GM18909 (cell line): ENCODE measurements around the gene NAPEPLD.
A peak's percentile ranks its signal among the peaks of the same experiment; 100 is the strongest.
"Not testable (repeated sequence)": the region's sequence is repeated elsewhere in the genome, so short reads cannot be mapped to it uniquely, and the experiment has no call there.

Experiments used
- ATAC-seq: cut with Tn5 transposase; IDR thresholded peaks from one replicate; pipeline ENCODE4 v1.9.1; 2021; ENCODE audit warnings: mild to moderate bottlenecking; ENCODE audit not compliant: unreplicated experiment, poor library complexity

The NAPEPLD gene

DNA sequence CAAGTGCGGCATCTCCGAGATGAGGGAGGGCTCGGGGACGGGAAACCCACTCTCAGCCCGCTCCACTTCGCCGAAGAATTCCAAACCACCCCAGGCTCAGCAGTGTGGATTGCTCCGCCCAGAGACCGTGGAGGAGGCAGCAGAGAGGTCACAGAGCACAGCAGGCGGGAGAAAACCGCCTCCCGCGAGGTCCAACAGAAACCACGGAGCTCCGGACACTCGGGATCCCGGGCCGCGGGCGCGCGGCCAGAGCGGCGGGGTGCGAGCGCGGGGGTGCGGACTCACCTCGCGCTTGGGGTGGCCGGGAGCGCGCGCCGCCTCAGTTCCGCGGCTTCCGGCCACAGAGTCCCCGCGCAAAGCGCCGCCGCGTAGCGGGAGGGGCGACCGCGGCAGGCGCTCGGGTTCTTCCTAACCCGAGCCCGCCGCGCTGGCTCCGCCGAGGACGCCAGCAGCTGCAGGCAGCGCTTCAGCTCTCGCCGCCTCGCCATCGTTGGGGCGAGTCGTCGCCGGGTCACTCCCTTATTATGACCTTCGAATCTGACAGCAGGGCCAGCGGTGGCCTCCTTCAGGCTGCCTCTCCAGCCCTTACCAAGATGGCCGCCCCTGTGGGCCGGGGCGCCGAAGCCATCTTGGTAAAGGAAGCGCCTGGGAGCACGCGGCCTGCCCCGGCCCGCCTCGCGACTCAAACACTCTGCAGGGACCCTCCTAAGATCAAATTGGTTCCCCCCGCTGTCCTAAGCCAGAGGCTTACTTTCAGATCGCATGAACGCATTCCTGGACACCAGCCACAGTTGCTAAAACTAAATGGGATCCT is at the start of gene NAPEPLD:
TSS of gene NAPEPLD (minus strand) at position 106 of the 814 bp plus-strand sequence. CDS start 20,323 bp downstream, outside the sequence.
- ATAC-seq: peak; percentile 88

DNA sequence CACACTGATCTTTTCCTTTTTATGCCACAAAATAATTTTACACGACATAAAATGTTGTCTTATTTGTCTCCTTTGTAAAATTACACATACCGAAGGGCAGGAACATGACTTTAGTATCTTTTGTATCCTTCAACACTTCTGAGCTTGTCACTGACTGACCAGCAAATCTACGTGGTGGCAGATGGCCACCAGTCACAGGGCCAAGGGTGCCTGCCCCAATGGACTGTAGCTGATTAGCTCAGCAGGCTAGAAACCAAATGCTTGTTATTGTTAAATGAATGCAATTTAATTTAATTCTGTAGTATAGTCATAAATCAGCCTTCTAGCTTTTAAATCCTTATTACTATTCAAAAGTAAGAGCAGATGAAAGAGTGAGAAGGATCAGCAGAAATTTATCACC is 49.2 kb upstream of the NAPEPLD start:
- ATAC-seq: not testable (repeated sequence)

DNA sequence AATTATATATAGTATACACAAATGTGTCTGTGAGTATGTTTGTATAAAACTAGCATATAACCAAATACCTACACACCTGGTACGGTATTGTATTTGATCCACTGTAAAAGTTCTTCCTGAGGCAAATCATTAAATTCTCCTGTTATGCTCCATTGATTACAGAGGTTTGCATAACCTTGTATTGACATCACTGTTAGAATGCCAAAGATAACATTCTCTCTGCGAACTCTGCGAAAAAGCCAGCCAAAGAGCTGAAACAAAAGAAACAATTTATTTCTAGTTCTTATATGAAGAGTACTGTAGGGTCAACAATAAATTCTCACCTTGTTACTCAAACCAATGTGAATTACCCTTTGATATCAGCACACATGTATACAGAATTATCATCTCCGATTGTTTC is 46.5 kb upstream of the NAPEPLD start:
- not testable (repeated sequence) for ATAC-seq

DNA sequence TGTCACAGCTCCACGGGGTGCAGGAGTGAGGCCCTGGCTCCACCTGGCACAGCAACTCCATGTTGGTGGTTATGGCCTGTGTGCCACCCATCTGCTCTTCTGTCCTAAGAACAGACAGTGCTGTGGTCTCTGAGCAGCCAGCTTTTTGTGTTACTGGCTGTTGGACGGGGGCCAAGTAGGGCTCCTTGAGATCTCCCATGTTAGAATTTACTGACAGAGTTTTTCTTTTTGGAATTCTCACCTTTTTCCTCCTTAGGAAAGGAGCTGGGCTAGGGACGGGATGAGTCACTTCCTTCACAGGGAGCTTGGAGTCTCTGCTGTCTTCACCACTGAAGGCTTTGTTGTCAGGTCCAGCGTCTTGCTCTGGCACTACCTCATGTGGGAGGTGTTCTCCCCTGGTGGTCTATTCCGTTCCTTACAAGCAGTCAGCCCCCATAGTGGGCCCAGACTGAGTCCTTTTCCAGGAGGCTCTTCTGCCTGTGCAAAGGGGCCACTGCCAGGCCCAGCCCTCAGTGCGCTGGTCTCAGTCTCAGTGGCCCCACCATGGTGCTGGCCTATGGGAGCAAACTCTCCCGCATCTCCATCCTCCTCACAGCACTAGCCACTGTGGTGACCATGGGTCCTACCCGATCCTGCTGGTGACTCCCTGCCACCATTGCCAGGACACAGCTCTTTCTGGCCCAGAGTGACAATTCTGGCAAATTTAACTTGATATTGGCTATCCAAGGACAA is 23.7 kb upstream of the NAPEPLD start:
- ATAC-seq: not testable (repeated sequence)

DNA sequence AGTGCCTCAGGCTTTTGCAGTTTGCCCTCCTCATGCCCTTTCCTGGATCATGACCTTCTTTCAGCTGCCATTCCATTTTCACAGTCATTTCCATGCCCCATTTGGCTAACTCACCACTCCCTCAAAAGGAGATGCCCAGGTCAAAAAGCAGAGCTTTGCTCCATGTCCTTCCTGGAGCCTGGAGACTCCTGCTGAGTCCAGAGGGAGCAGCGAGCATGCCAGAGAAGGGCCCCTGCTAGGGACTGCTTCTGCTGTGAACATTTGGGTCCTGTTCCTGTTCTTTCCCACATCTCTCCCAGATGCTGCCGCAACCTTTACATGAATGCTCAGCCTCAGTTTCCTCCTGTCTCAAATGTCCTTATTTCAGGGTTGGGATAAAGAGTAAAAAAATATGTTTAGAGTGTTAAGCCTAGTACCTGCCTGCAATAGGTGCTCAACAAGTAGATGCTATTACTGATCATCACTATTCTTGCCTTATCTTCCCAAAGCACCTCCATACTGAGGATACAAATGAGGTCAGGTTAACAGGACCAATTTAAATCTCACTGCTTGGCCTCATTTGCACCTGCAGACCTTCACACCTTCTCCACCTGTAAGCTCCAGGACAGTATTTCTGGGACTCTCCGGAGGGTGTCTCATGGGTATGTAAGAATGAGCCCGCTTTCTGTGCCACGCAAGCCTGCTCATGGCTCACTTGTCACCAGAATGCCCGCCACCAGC is 23.0 kb upstream of the NAPEPLD start:
- not testable (repeated sequence) for ATAC-seq

DNA sequence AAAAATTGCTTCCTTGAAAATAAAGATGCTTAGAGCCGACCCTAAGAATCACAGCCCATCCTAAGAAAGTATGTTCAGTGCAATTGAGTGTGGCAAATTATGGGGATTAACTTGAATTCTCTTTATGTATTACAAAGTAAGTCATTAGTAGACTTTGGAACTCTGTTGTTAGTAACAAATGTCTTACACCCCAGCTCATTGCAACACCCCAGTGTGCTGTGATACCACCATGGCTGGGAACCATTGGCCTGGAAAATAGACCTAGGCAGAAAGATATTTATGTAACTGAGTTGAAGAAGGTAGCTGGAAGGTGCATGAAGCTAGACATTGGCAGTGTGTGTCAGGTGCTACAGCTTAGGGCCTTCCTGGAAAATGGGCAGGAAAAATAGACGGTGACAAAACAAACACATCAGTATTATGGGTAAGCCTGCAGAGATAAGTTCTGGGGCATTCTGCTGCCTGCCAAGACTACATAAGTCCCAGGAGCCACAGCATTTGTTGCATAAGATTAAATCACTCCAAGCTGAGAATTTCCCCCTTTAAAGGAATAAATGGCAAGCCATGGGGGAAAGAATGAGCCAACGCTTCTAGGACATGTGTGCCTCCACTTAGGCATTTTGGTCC is 18.1 kb upstream of the NAPEPLD start:
- ATAC-seq: not testable (repeated sequence)

DNA sequence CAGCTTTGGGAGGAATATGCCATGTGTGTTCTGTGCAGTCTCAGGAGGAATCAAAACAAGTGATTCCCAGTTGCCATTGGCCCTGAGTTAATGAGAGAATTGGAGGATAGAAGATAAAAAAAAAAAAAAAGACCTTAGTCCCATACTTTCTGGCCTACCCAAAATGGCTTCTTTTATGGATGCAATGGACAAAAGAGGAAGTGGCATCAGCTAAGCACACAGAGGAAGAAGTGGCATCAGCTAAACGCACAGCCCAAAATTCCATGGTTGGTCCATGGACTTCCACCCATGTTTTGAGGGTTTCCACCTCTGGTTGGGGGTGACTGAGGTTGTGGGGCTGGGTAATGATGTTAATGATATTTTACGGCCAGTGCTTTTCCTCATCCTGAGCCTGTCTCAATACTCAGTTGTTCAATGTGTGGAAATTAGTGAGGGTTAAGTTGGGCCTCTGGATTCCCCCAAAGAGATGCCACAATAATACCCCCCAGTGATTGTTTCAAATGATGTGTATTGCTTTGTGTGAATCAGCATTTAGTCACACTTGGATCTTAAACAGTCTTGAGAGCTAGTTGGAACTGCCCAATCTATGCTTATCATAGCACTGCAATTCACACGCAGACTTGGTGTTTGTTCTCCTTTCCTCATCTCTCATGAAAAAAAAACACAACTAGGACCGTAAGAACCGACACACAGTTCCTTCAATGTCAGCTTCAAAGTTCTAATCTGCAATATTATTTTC is 14.4 kb upstream of the NAPEPLD start:
- not testable (repeated sequence) for ATAC-seq

DNA sequence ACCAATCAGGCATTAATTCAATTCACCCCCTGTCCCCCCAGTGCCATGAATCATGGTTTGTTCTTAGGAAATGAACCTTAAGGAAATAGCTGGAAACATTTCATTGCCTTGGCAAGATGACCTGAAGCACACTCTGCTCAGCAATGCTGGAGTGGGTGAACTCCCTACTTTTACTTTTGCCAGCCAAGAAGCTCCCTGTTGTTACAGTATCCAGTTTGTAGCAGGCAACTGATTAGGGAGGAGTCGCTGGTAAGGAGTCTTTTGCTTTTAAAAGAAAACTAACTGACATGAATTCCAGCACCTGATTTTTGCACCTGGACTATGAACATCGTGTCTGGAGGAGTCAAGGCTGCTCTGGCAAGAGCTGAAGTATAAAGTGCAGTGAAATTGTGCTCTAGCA is 13.7 kb upstream of the NAPEPLD start:
- ATAC-seq: not testable (repeated sequence)

DNA sequence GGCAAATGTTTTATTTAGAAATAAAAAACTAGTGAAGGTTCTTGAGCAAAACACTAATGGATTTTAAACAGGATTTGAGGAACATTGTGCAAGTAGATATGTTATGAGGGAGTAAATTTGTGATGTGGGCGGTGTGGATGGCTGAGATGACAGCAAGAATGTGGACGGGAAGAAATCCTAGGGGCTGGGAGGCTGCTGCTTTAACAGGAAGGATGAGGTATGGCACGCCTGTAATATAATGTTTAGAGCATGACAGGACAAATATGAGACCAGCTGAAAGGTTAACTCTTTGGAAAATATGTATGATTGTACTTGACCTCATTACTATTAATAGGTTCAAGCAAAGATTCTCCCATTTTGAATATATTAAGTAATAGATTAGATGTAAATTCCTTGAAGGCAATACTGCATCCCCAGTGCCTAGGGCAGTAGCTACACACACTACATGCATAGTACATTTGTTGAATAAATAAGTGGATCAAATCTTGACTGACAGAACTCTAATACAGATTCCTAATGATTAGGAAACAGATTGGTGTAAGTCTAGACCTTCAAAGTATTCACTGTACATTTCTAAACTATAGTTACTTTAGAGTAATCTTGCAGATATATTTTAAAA is 13.2 kb upstream of the NAPEPLD start:
- not testable (repeated sequence) for ATAC-seq

DNA sequence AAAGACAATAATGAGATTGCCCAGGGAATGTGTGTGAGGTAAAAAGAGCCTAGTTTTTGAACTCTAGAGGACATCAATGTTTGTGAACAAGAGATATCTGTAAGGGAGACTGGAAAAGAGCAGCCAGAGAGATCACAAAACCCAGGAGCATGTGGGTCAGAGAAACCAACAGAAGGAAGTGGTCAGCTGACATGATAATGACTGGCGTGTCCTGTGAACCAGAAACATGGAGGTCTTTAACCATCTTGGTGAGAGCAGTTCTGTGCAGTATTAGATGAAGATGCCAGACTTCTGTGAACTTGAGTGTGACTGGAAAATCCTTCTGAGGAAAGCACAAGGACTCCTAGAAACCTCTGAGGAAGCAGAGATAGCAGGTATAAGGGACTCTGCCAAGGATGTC is 10.2 kb upstream of the NAPEPLD start:
- not testable (repeated sequence) for ATAC-seq

DNA sequence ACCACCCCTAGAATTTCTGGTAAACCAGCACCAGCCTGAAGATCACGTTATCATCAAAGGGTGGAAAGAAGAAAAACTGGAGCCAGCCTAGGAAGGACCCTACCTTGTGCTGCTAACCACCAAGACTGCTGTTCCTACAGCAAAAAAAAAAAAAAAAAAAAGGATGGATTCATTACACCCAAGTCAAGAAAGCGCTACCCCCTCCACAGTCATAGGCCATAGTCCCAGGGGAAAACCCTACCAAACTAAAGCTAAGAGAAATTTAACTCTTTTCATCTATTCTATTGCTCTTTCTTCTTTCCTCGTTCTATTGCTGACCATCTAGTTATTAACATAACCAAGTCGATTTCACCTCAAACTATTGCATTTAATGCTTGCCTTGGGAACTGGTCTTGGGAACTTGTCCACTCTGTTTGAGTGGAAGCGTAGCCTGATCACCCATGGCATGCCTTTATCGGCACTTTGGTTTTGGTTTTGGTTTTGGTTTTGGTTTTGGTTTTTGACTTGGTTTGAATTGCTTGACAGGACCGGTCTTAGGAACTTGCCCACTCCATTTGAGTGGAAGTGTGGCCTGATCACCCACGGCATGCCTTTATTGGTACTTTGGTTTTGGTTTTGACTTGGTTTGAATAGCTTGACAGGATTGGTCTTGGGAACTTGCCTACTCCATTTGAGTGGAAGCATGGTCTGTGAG is 6.6 kb upstream of the NAPEPLD start:
- ATAC-seq: not testable (repeated sequence)

DNA sequence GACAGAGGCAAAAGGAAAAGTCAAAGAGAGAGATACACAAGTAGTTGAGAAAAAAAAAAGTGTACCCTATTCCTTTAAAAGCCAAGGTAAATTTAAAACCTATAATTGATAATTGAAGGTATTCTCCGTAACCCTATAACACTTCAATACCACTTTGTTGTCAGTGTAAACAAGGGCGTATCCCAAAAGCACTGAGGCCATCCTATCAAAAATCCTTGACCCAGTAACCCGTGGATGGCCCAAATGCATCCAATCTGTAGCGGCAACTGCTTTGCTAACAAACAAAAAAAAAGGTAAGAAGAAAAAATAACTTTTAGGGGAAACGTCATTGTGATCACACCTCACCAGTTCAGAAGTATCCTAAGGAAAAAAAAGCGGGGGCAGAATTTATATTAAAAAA is 5.1 kb upstream of the NAPEPLD start:
- ATAC-seq: no peak

DNA sequence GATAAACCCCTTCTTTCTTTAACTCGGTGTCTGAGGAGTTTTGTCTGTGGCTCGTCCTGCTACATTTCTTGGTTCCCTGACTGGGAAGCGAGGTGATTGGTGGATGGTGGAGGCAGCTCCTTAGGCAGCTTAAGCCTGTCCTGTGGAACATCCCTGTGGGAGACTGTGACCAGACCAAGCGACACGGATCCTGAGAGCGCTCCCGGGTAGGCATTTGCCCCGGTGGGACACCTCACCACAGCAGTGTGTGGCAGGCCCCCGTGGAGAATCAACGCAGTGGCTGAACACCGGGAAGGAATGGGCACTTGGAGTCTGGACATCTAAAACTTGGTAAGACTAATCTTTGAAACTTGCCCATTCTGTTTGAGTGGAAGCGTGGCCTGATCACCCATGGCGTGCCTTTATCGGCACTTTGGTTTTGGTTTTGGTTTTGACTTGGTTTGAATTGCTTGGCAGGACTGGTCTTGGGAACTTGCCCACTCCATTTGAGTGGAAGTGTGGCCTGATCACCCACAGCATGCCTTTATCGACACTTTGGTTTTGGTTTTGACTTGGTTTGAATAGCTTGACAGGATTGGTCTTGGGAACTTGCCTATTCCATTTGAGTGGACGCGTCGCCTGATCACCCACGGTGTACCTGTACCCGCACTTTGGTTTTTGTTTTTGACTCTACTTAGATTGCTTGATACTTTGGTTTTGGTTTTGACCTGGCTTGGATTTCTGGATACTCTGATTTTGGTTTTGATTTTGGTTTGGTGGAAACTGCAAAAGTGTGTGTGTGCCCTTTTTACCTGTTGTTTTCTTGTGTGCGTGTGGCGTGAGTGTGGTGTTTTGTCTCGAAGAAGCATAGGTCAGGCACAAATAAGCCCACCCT is 4.1 kb upstream of the NAPEPLD start:
- not testable (repeated sequence) for ATAC-seq

DNA sequence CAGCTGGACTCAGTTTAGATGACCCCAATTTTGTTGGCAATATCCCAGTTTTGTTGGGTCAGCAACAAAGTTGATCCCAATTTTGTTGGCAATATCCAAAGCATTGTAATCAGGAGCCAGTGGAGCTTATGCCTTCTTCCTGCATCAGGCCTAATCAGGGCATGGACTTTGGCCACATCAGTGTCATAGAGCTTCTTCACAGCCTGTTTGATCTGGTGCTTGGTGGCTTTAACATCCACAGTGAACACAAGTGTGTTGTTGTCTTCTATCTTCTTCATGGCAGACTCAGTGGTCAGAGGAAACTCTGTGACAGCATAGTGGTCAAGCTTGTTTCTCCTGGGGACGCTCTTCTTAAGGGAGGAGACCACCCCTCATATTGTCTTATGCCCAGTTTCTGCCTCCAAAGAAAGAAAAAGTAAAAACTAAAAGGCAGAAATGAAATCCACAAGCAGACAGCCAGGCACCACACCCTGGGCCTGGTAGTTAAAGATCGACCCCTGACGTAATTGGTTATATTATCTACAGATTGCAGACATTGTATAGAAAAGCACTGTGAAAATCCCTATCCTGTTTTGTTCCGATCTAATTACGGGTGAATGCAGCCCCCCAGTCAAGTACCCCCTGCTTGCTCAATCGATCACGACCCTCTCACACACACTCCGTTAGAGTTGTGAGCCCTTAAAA is 3.2 kb upstream of the NAPEPLD start:
- ATAC-seq: not testable (repeated sequence)

DNA sequence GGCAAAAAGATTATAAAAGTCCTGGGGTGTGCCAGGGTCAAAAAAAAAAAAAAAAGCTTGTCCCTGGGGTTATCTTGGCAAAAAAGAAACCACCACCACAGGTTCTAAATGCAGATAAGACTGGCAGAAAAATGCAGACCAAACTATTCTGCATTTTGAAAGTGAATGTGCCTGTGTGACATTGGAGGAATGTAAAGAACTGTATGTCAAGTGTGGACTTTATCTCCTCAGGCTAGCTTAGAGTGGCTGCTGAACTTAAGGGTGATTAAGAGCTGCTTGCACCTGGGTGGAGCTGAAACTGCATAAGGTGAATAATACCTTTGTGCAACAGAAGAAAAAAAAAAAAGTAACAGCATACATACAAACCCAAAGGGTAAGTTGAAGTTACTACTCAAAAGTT is 1.3 kb upstream of the NAPEPLD start:
- ATAC-seq: no peak

DNA sequence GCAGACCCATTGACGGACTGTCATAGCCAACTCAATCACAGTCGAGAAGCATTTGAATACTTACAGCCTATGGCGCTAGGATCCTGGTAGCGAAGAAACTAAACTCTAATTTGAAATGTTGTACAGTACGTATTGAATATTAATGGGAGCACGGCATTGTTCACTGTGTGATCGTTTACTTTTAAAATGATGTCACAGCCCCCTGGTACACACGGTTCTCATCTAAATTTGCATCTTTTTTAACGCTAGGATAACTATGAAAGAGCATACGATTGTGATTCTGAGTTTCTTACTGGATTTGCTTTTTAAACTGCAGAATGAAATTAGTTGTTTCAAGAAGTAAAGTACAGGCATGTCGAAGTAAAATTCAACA is 895 bp upstream of the NAPEPLD start:
- ATAC-seq: no peak
